Suprapubic skin (tissue), 3 donors: ENCODE measurements around the gene INCENP.

Experiments used
- CTCF ChIP-seq, 2 donors: fragments of 200-600 bp in 1 of 2; fragments of 450-650 bp in 1 of 2; sonication (generic) in 1 of 2; IDR thresholded peaks; one replicate each; pipeline ENCODE4 v1.5.1; 2016 to 2019; ENCODE audit warnings: antibody characterized with exemption in 2 of 2, mild to moderate bottlenecking in 1 of 2, moderate library complexity in 1 of 2
- POLR2AphosphoS5 ChIP-seq, 3 donors: sonication (generic); formaldehyde crosslinking; IDR thresholded peaks; one replicate each; pipeline ENCODE4 v1.6.1; 2017; ENCODE audit warnings: antibody characterized with exemption in 3 of 3

- TF ChIP-seq CTCF (IDR thresholded peaks at IDR 0.05) (no peak), POLR2AphosphoS5 (IDR thresholded peaks at IDR 0.05) (no peak)
These were observed 20.9 kb downstream of the INCENP start for GRCh38 chr11:62144641-62145255.
